GM19351 (cell line): ENCODE results near the gene MED12L.
"Not testable (repeated sequence)": the region's sequence is repeated elsewhere in the genome, so short reads cannot be mapped to it uniquely, and the experiment has no call there.

Experiments used
- ATAC-seq: cut with Tn5 transposase; IDR thresholded peaks from one replicate; pipeline ENCODE4 v1.9.1; 2021; ENCODE audit warnings: mild to moderate bottlenecking, moderate library complexity; ENCODE audit not compliant: unreplicated experiment

The MED12L gene, protein sequence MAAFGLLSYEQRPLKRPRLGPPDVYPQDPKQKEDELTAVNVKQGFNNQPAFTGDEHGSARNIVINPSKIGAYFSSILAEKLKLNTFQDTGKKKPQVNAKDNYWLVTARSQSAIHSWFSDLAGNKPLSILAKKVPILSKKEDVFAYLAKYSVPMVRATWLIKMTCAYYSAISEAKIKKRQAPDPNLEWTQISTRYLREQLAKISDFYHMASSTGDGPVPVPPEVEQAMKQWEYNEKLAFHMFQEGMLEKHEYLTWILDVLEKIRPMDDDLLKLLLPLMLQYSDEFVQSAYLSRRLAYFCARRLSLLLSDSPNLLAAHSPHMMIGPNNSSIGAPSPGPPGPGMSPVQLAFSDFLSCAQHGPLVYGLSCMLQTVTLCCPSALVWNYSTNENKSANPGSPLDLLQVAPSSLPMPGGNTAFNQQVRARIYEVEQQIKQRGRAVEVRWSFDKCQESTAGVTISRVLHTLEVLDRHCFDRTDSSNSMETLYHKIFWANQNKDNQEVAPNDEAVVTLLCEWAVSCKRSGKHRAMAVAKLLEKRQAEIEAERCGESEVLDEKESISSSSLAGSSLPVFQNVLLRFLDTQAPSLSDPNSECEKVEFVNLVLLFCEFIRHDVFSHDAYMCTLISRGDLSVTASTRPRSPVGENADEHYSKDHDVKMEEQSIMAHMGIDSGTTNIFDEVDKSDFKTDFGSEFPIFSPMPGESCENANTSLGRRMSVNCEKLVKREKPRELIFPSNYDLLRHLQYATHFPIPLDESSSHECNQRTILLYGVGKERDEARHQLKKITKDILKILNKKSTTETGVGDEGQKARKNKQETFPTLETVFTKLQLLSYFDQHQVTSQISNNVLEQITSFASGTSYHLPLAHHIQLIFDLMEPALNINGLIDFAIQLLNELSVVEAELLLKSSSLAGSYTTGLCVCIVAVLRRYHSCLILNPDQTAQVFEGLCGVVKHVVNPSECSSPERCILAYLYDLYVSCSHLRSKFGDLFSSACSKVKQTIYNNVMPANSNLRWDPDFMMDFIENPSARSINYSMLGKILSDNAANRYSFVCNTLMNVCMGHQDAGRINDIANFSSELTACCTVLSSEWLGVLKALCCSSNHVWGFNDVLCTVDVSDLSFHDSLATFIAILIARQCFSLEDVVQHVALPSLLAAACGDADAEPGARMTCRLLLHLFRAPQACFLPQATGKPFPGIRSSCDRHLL (N-terminal part only)

DNA sequence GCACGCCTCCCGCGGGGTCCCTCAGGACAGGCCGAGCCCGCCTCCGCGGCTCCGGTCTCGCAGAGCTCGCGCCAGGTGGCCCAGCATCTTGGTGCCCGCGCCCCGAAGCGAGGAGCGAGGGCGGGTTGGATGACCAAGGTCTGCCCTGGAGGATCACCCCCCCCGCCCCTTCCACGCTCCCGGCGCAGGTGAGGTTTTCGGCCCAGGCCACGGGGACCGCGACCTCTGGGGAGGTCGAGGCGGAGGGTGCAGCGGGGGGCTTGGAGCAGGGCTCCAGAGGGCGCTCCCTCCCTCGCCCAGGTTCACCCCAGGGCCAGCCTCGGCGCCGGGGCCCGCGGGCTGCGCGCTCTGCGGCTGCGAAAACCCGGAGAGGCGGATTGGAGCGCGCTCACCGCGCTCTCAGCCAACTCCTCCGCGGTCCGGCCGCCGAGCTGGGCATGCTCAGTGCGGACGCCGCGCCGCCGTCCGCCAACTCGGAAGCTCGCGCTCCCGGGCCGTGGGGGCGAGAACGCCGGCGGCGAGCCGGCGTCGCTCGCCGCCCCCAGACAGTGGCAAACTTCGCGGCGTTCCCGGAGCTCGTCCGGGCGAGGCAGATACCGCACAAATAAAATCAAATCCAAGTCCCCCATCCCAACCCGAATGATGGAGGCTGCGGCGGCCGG is at the start of gene MED12L:
Gene MED12L, plus strand, starts transcription at position 438 of the 662 bp plus-strand sequence. CDS start 1,263 bp downstream, outside the sequence.
- peak; percentile 65 for ATAC-seq

- no peak for ATAC-seq
Measured at GRCh38 chr3:151037746-151038477, 47.6 kb upstream of the MED12L start.

GRCh38 chr3:151044706-151045105 is 40.8 kb upstream of the MED12L start:
- no peak for ATAC-seq

- no peak for ATAC-seq
Measured at GRCh38 chr3:151047636-151048035, 37.8 kb upstream of the MED12L start.

DNA sequence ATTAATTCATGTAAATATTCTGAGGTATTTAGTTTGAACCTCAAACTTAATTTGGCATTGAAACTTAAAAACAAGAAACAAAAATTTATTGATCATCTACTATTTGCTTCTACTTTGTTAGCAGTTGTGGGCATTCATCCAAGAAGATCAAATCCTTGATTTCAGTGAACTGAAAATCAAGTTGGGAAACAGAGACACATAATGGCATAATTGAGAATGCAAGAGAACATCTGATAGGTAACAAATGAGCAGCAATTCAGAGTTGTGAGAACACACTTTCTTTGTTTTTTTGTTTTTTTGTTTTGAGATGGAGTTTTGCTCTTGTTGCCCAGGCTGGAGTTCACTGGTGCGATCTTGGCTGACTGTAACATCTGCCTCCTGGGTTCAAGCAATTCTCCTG is 33.9 kb upstream of the MED12L start:
- ATAC-seq: no peak

GRCh38 chr3:151052346-151052745 is 33.1 kb upstream of the MED12L start:
- no peak for ATAC-seq

- ATAC-seq: no peak
Measured at GRCh38 chr3:151052756-151053155, 32.7 kb upstream of the MED12L start.

GRCh38 chr3:151058740-151059139 is 26.7 kb upstream of the MED12L start:
- no peak for ATAC-seq

DNA sequence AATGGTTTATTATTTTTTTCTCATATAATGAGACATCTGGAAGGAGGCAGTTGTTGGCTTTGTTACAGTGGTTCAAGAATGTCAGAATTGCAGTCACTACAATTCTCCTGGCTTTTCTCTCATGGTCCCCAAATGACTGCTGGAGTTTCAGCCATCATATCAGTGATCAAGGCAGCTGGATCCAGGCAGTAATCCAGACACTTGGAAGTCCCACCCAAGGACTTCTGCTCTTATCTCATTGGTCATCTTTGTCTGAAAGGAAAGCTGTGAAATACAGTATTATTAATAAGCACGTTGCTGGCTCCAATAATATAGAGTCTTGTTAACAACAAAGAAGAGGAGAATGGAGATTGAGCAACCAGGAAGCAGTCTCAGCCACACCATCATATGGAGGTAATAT is 22.9 kb upstream of the MED12L start:
- no peak for ATAC-seq

DNA sequence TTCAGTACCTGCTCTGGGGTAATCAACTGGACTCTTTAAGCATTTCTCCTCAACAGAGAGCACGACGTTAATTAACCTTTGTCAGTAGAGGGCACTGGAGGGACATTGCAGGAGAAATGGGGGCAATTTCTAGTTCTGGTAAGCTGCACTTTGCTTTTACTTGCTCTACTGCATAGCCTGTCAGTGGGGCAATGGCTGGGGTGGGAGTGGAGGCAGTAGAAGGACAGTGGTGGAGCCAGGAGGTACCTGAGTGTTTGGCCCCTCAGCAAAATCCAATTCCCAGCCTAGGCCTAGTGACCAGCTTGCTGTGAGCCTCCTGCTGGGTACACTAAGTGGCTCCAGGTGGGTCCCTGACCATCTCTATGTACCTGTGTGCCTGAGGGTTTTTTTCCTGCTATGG is 18.3 kb upstream of the MED12L start:
- ATAC-seq: peak; percentile 53

- not testable (repeated sequence) for ATAC-seq
Measured at GRCh38 chr3:151072842-151073241, 12.6 kb upstream of the MED12L start.

GRCh38 chr3:151074256-151074655 is 11.2 kb upstream of the MED12L start:
- ATAC-seq: no peak

DNA sequence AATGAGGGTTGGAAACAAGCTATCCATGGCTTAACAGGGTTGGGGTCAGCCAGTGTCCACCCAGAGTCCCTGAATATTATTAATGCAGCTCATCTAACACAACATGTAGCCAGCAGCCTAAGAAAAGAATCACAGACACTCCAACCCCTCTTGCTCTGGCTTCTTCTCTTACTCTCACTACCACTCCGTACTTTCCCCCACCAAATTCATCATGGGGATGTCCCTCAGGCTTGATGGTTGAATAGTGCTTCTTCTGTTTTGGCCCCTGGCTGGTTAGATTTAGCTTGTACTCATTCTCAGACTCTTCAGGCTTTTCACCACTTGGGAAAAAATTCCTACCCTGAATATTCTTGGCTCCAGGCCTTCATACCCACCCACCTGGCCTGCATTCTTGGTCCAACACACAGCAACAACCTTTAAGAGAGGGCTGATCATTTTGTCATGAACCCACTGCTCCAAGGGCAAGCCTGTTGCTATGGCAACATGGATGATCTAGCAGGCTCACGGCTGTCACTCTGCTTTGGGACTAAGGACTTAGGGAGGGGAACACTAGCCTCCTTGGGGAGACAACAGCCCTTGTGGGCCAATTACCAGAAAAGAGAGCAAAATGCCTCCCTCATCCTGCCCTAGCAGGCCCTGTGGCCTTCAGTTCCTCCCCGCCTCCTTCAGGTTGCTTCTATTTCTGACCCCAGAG is 9.4 kb upstream of the MED12L start:
- no peak for ATAC-seq

GRCh38 chr3:151076626-151077025 is 8.8 kb upstream of the MED12L start:
- no peak for ATAC-seq

GRCh38 chr3:151081082-151081481 is 4.4 kb upstream of the MED12L start:
- ATAC-seq: not testable (repeated sequence)

GRCh38 chr3:151082880-151083838 is 2.3 kb upstream of the MED12L start:
- no peak for ATAC-seq

DNA sequence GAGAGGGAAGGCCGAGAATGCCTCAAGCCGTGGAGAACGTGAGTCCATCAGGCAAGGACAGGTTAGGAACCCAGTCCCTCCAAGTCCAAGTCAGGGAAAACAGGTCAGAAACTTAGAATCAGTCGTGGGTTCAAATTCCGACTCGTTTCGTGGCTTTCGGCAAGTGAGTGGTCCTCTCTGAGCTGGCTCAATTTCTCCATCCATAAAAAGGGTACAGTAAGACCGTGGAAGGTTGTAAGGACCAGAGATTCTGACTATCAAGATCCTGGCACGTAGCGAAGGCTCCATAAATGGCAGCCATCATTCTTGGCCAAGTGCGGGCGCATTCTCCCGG is 604 bp upstream of the MED12L start:
- ATAC-seq: no peak

DNA sequence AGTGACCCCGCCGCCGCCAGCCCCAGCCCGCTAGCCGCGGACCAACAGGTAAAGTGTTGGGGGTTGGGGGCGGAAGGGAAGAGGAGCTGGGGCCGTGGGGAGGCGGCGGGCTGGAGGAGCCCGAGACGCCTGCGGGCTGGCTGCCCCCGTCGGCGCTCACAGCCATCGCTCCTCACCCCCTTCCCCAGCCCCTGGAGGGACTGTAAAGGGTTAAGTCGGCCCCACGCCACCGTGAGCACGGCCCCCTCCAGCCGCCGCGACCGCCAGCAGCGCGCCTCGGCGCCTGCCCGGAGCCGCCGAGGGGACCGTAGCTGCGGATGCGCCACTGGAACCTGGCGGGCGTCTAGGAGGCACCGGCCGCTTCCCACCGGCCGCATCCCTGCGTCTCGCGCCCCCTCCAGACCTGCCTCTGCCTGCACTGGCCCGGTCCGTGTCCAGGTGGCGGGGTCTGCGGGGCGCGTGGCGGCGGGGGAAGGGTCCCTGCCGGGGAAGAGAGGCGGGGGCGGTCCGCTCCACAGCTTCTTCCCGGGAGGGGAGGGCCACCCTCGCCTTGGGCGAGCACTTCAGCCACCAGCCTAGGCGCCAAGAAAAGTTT is 522 bp downstream of the MED12L start:
- peak; percentile 22 for ATAC-seq
